Thoracic aorta (tissue), 2 donors: ENCODE data around the gene CEP85L. TPM values are rescaled to one million over a fixed set of nuclear protein-coding genes. Genes with fewer than 3 reads are reported as not detected.

Experiments used
- ATAC-seq: fragments of 150-250 bp; one replicate; pipeline ENCODE4 v1.8.0; 2017; ENCODE audit warnings: low read depth; ENCODE audit not compliant: insufficient number of reproducible peaks, low FRiP score
- DNase-seq: peaks from one replicate; pipeline ENCODE4 v3.0.0-alpha.2; 2020; ENCODE audit warnings: low spot score
- H3K27ac ChIP-seq, 2 donors: fragments of 200-600 bp; sonication (generic); 1 replicate in 1 of 2; 2 replicates in 1 of 2; pipeline ENCODE4 v1.5.1; 2016; ENCODE audit warnings: mild to moderate bottlenecking in 2 of 2, moderate library complexity in 2 of 2
- H3K27me3 ChIP-seq: fragments of 200-600 bp; sonication (generic); replicated peaks from 2 replicates; pipeline ENCODE4 v1.6.0; 2016; ENCODE audit warnings: mild to moderate bottlenecking; ENCODE audit not compliant: insufficient read depth
- H3K36me3 ChIP-seq: fragments of 200-600 bp; sonication (generic); one replicate; pipeline ENCODE4 v1.5.1; 2016
- H3K4me1 ChIP-seq, 2 donors: fragments of 200-600 bp; sonication (generic); 1 replicate in 1 of 2; 2 replicates in 1 of 2; pipeline versions ENCODE4 v1.5.1 to v1.6.0; 2016; ENCODE audit warnings: low read depth in 2 of 2, mild to moderate bottlenecking in 1 of 2; ENCODE audit not compliant: control insufficient read depth in 1 of 2
- H3K4me3 ChIP-seq: fragments of 200-600 bp; sonication (generic); 2 replicates; pipeline ENCODE4 v1.5.1; 2016; ENCODE audit warnings: mild to moderate bottlenecking
- H3K9me3 ChIP-seq: fragments of 200-600 bp; sonication (generic); 2 replicates; pipeline ENCODE4 v1.5.1; 2016
- CTCF ChIP-seq: fragments of 200-600 bp; sonication (generic); IDR thresholded peaks from one replicate; pipeline ENCODE4 v1.5.1; 2019; ENCODE audit warnings: antibody characterized with exemption
- total RNA-seq, 2 donors: library from RNA; depleted of rRNA; stranded (reverse); fragments of >200 nt; gene quantifications; one replicate each; pipeline versions ENCODE4 v1.1.0 to v1.2.3, GENCODE V29; 2016

CEP85L gene
- total RNA-seq, 2 donors from 2014 or later, result 13.3 to 22.7 TPM

- Histone ChIP-seq H3K27me3 (no peaks in the 10 kb centered on the region), H3K36me3 (no peaks in the 10 kb centered on the region), H3K9me3 (no peaks in the 10 kb centered on the region), H3K4me1 (peaks cover 0 to 3% of the 10 kb centered on the region in 2 donors), H3K4me3 (no peak overlapping the region), H3K27ac (no peak overlapping the region)
- DNase-seq (no peak), ATAC-seq (no peak)
- TF ChIP-seq CTCF, result no peak
Observed at GRCh38 chr6:118501099-118501498, 150.3 kb downstream of the CEP85L start.

- Histone ChIP-seq H3K36me3 (no peaks in the 10 kb centered on the region), H3K9me3 (no peaks in the 10 kb centered on the region), H3K27ac (no peak overlapping the region), H3K4me1 (no peaks in the 10 kb centered on the region), H3K4me3 (no peak overlapping the region), H3K27me3 (no peaks in the 10 kb centered on the region)
- ATAC-seq (no peak), DNase-seq (no peak)
- TF ChIP-seq CTCF, result no peak
Observed at GRCh38 chr6:118500130-118501015, 151.0 kb downstream of the CEP85L start.

DNA sequence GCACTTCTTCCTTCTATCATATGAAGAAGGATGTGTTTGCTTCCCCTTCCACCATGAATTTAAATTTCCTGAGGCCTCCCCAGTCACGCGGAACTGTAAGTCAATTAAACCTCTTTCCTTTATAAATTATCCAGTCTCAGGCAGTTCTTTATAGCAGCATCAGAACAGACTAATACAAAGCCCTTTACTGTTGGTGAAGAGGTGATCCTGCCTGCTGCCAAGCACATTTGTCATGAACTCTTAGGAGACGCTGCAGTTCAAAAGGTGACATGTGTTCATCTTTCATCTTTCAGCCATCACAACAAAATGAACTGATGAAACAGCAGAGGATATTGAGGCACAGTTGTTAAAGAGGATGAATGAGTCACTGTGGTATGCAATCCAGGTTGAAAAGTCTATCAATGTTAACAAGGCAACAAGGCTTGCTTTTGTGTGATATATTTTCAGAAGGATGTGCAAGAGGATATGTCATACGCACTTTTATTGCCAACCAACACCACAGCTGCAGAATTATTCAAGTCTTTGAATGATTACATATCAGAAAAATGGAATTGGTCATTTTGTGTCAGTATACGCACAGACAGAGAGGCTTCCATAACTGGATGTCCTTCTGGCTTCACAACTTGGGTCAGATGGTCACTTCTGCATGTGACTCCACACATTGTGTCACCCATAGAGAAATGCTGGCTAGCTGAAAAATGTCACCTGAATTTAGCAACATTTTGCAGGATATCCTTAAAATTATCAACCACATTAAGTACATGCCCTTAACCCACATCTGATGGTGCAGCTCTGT, 155.7 kb downstream of the CEP85L start:
- DNase-seq (no peak), ATAC-seq (no peak)
- no peak overlapping the region for H3K27ac ChIP-seq
- no peak overlapping the region for H3K4me3 ChIP-seq
- peaks cover 5 to 19% of the 10 kb centered on the region in 2 donors for H3K4me1 ChIP-seq
- no peak for TF ChIP-seq CTCF
- H3K36me3 ChIP-seq, result peaks cover 3% of the 10 kb centered on the region
- no peaks in the 10 kb centered on the region for H3K9me3 ChIP-seq
- no peaks in the 10 kb centered on the region for H3K27me3 ChIP-seq

GRCh38 chr6:118494091-118494490, 157.3 kb downstream of the CEP85L start:
- peaks cover 3% of the 10 kb centered on the region for H3K36me3 ChIP-seq
- DNase-seq (no peak), ATAC-seq (no peak)
- no peak for TF ChIP-seq CTCF
- H3K9me3 ChIP-seq, result no peaks in the 10 kb centered on the region
- H3K27ac ChIP-seq, result peak overlapping the region; percentile 47 to 60
- H3K4me1 ChIP-seq, result peaks cover 5 to 19% of the 10 kb centered on the region in 2 donors
- no peaks in the 10 kb centered on the region for H3K27me3 ChIP-seq
- H3K4me3 ChIP-seq, result peak overlapping the region; percentile 12

- TF ChIP-seq CTCF, result no peak
- Histone ChIP-seq H3K9me3 (peaks cover 13% of the 10 kb centered on the region), H3K27me3 (no peaks in the 10 kb centered on the region), H3K4me3 (no peak overlapping the region), H3K36me3 (peaks cover 10% of the 10 kb centered on the region), H3K27ac (no peak overlapping the region), H3K4me1 (peaks cover 13 to 32% of the 10 kb centered on the region in 2 donors)
- DNase-seq, result no peak
- ATAC-seq, result no peak
Observed at GRCh38 chr6:118489990-118490389, 161.4 kb downstream of the CEP85L start.
